ENCODE results near the gene FCF1. TPM values are rescaled to one million over a fixed set of nuclear protein-coding genes. Genes with fewer than 3 reads are reported as not detected.

Gene FCF1
- total RNA-seq, 4 donors from 2014 or later: 25.3 to 32.5 (median 27.3) TPM

DNA sequence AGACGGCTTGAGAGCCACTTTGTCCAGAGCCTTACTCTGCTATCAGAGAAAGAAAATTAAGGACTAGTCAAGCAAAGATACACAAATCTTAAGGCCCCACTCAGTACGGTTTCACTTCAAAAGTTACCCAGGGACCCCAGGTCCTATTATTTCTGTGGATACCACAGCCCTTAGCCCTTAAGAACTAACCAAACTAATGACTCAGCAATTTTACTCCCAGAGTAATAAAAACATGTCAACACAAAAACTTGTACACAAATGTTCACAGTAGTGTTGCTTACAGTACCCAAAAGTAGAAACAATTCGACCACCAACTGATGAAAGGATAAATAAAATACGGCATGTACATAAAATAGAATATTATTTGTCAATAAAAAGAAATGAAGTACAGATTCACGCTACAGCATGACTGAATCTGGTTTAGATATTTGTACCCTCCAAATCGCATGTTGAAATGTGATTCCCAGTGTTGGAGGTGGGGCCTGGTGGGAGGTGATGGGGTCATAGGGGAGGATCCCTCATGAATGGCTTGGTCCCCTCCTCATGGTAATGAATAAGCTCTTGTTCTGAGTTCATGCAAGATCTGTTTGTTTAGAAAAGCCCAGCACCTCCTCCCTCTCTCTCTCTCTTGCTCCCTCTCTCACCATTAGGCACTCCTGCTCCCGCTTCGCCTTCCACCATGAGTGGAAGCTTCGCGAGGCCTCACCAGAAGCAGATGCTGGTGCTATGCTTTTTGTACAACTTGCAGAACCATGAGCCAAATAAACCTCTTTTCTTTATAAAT, 30.6 kb upstream of the FCF1 start:
- Histone ChIP-seq H3K27ac (no peak overlapping the region), H3K27me3 (no peaks in the 10 kb centered on the region), H3K36me3 (peaks cover 36% of the 10 kb centered on the region), H3K4me3 (no peak overlapping the region), H3K9me3 (no peaks in the 10 kb centered on the region), H3K4me1 (no peaks in the 10 kb centered on the region)
- TF ChIP-seq POLR2AphosphoS5 (IDR thresholded peaks at IDR 0.05): no peak
- no peak for TF ChIP-seq POLR2A (IDR thresholded peaks at IDR 0.05)
- TF ChIP-seq, protein P1, sequence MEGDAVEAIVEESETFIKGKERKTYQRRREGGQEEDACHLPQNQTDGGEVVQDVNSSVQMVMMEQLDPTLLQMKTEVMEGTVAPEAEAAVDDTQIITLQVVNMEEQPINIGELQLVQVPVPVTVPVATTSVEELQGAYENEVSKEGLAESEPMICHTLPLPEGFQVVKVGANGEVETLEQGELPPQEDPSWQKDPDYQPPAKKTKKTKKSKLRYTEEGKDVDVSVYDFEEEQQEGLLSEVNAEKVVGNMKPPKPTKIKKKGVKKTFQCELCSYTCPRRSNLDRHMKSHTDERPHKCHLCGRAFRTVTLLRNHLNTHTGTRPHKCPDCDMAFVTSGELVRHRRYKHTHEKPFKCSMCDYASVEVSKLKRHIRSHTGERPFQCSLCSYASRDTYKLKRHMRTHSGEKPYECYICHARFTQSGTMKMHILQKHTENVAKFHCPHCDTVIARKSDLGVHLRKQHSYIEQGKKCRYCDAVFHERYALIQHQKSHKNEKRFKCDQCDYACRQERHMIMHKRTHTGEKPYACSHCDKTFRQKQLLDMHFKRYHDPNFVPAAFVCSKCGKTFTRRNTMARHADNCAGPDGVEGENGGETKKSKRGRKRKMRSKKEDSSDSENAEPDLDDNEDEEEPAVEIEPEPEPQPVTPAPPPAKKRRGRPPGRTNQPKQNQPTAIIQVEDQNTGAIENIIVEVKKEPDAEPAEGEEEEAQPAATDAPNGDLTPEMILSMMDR (IDR thresholded peaks at IDR 0.05): no peak
- no peak for DNase-seq (ENCODE audit: low spot score in 2 of 2)
- WGBS: 91% methylated on average over 10 of the region's 10 CpGs

DNA sequence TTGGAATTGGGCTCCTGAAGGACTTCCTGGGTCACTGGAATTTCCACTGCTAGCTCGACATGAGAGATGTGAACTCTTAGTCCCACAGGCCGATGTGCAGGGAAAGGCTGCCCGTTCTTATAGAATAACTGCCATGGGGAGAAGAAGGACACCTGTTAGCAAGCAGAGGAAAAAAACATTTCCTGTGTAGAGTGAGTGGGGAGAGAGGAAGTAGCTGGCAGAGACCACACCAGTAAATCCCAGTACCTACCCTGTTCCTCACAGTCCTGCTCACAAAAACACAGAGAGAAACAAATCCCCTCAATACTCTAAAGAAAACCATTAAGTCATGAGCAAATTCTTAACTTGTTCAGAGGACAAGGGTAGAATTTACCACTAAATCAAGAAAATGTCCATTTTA, 29.5 kb upstream of the FCF1 start:
- H3K27me3 ChIP-seq: no peaks in the 10 kb centered on the region

DNA sequence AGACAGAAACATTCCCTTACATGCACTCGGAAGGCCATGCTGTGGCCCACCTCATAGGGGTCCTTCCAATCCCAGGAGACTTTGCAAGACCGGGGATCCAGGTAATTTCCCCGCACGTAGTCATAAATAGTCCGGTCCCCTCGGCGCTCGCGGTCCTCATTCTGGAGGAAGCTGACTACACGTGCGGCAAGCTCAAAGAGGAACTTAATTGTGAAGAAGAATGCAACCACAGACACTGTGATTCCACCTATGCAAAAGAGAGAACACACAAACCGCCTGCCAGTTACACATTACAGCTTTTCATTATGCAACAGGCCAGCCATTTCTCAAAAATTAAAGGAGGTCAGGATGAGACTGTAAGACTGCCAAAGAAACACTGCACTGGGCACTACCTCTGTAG, 28.5 kb upstream of the FCF1 start:
- WGBS: 89% methylated on average over 12 of the region's 12 CpGs
- DNase-seq (ENCODE audit: low spot score in 2 of 2): no peak
- Histone ChIP-seq H3K9me3 (no peaks in the 10 kb centered on the region), H3K27ac (no peak overlapping the region), H3K36me3 (peaks cover 45% of the 10 kb centered on the region), H3K27me3 (no peaks in the 10 kb centered on the region), H3K4me3 (no peak overlapping the region), H3K4me1 (no peaks in the 10 kb centered on the region)
- no peak for TF ChIP-seq POLR2A (IDR thresholded peaks at IDR 0.05)
- no peak for TF ChIP-seq EP300 (IDR thresholded peaks at IDR 0.05)
- TF ChIP-seq, protein P1 (IDR thresholded peaks at IDR 0.05): no peak
- TF ChIP-seq POLR2AphosphoS5 (IDR thresholded peaks at IDR 0.05): no peak

More for the DNA sequence above, 29.5 kb upstream of the FCF1 start:
- TF ChIP-seq POLR2A (IDR thresholded peaks at IDR 0.05): no peak
- TF ChIP-seq EP300 (IDR thresholded peaks at IDR 0.05): no peak
- TF ChIP-seq, protein P1 (IDR thresholded peaks at IDR 0.05): no peak
- TF ChIP-seq POLR2AphosphoS5 (IDR thresholded peaks at IDR 0.05): no peak
- no peaks in the 10 kb centered on the region for H3K9me3 ChIP-seq
- peaks cover 43% of the 10 kb centered on the region for H3K36me3 ChIP-seq
- WGBS: 91% methylated on average over 3 of the region's 3 CpGs
- H3K27ac ChIP-seq: no peak overlapping the region
- no peak for DNase-seq (ENCODE audit: low spot score in 2 of 2)
- H3K4me3 ChIP-seq: no peak overlapping the region
- no peaks in the 10 kb centered on the region for H3K4me1 ChIP-seq

DNA sequence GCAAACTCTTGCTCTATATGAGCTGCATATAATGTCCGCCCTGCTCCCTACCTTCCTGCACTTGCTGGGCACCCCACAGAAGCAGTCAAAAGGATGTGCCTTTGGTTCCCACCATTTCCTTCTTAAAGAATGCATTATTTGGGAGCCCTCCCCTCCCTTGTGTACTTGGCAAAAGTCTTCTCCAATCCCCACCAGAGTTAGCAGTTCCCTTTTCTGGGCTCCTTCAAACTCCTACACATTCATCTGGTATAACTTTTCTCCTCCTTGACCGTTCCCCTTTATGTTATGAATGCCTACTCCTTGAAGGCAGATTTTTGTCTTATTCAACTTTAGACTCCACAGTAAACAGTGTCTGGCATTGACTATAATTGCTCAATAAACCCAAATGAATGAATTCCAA, 27.9 kb upstream of the FCF1 start:
- WGBS: 92% methylated on average over 2 of the region's 2 CpGs

More for the DNA sequence above, 27.9 kb upstream of the FCF1 start:
- Histone ChIP-seq H3K4me1 (no peaks in the 10 kb centered on the region), H3K27me3 (no peaks in the 10 kb centered on the region), H3K4me3 (no peak overlapping the region), H3K36me3 (peaks cover 49% of the 10 kb centered on the region), H3K9me3 (no peaks in the 10 kb centered on the region), H3K27ac (no peak overlapping the region)
- TF ChIP-seq, protein P1 (IDR thresholded peaks at IDR 0.05): no peak
- no peak for TF ChIP-seq POLR2AphosphoS5 (IDR thresholded peaks at IDR 0.05)
- no peak for TF ChIP-seq POLR2A (IDR thresholded peaks at IDR 0.05)
- TF ChIP-seq EP300 (IDR thresholded peaks at IDR 0.05): no peak
- DNase-seq (ENCODE audit: low spot score in 2 of 2): no peak

Measured in suprapubic skin (tissue), 4 donors.